ENCODE results near the gene EBF3. TPM values are rescaled to one million over a fixed set of nuclear protein-coding genes. Genes with fewer than 3 reads are reported as not detected.

The EBF3 gene
- total and polyA plus RNA-seq, 2 donors (not counting 3 experiments of a cell fraction or from before 2014, with no cell fraction given): 0.92 to 2.7 TPM

DNA sequence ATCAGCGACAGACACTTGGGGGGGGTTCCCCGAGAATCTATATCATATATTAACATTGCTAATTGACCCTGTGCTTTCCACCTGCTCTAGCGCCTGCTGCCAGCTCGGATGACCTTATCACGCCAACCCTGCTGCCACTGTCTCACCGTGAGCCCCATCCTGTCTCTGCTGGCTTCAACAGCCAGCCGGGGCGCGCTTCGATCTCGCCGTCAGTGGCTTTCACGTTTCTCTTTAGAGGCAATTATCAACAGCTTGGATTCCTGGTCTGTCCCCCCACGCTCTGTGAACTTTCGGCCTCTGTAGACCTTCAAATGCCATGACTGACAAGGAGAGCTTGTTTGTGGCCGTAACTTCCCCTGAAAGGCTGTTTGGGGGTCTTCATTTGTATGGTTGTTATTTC is 123.0 kb downstream of the EBF3 start:
- BruUV-seq (replicated peaks): no TSS peak
- FAIRE-seq: no peak
- no peak for DNase-seq (ENCODE audit: low read depth, low spot score)
- Histone ChIP-seq H3K9me1 (replicated peaks; ENCODE audit: control insufficient read depth, extremely low read depth, insufficient read depth, low read length) (no peaks in the 10 kb centered on the region), H3K36me3 (ENCODE audit: control insufficient read depth in 2 of 2, extremely low read depth in 1 of 2, insufficient read depth in 2 of 2, low read length in 2 of 2) (no peaks in the 10 kb centered on the region), H3K27me3 (ENCODE audit: control insufficient read depth in 2 of 2, insufficient read depth in 2 of 2, low read length in 2 of 2) (no peaks in the 10 kb centered on the region), H3K79me2 (ENCODE audit: control insufficient read depth, insufficient read depth, low read length) (no peaks in the 10 kb centered on the region), H3K27ac (ENCODE audit: insufficient read depth, low read depth, low read length) (no peak overlapping the region), H3K4me1 (ENCODE audit: control insufficient read depth, extremely low read depth, insufficient read depth, low read length) (no peaks in the 10 kb centered on the region), H3K9me3 (replicated peaks; ENCODE audit: control insufficient read depth, insufficient read depth, low read length) (peaks cover 2% of the 10 kb centered on the region), H4K20me1 (replicated peaks; ENCODE audit: control insufficient read depth, extremely low read depth, insufficient read depth, low read length) (no peaks in the 10 kb centered on the region), H2AFZ (ENCODE audit: low read depth, low read length) (no peak overlapping the region), H3K4me3 (replicated peaks in 1 of 3; ENCODE audit: insufficient read depth in 1 of 3, low read depth in 1 of 3, low read length in 3 of 3) (no peak overlapping the region), H3K9ac (replicated peaks; ENCODE audit: extremely low read depth, insufficient read depth, low read length) (no peak overlapping the region), H3K4me2 (ENCODE audit: insufficient read depth, low read length) (no peak overlapping the region)
- dilution Hi-C loops (cut with MboI; ENCODE audit: extremely low pct_ligation_motif_present, low sequenced_read_pairs): no loop called here
- TF ChIP-seq MYC (IDR thresholded peaks at IDR 0.05; ENCODE audit: low read depth, low read length): no peak
- ChIA-PET CTCF (no interaction called here), POLR2A (no interaction called here)
- intact Hi-C loops (cut with micrococcal nuclease): no loop called here

DNA sequence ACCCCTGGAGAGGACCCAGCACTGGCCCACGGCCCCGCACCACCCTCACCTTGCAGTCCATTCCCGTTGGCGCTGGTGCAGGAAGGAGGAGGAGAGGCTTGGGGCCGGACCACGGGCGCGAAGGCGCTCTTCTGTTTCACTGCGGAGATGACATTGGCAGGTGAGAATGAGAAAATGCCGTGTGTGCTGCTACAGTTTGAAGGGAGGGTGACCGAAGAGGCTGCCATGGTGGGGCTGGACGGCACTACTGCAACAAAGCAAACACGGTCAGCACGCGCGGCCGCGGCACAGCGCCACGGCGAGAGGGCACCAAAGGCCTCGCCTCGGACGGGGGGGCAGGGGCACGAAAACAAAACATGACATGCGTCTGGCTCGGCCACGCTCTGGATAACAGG is 123.9 kb downstream of the EBF3 start:
- H3K79me2 ChIP-seq (ENCODE audit: control insufficient read depth, insufficient read depth, low read length): no peaks in the 10 kb centered on the region
- ChIA-PET POLR2A (no interaction called here), CTCF (no interaction called here)
- no peak overlapping the region for H2AFZ ChIP-seq (ENCODE audit: low read depth, low read length)
- H3K4me3 ChIP-seq (replicated peaks in 1 of 3; ENCODE audit: insufficient read depth in 1 of 3, low read depth in 1 of 3, low read length in 3 of 3): no peak overlapping the region
- no peak overlapping the region for H3K4me2 ChIP-seq (ENCODE audit: insufficient read depth, low read length)
- dilution Hi-C loops (cut with MboI; ENCODE audit: extremely low pct_ligation_motif_present, low sequenced_read_pairs) (no loop called here), intact Hi-C loops (cut with micrococcal nuclease) (no loop called here)
- H3K27me3 ChIP-seq (ENCODE audit: control insufficient read depth in 2 of 2, insufficient read depth in 2 of 2, low read length in 2 of 2): no peaks in the 10 kb centered on the region
- no peaks in the 10 kb centered on the region for H3K4me1 ChIP-seq (ENCODE audit: control insufficient read depth, extremely low read depth, insufficient read depth, low read length)
- FAIRE-seq (no peak), DNase-seq (ENCODE audit: low read depth, low spot score) (no peak)
- no peaks in the 10 kb centered on the region for H3K36me3 ChIP-seq (ENCODE audit: control insufficient read depth in 2 of 2, extremely low read depth in 1 of 2, insufficient read depth in 2 of 2, low read length in 2 of 2)
- H3K9me1 ChIP-seq (replicated peaks; ENCODE audit: control insufficient read depth, extremely low read depth, insufficient read depth, low read length): no peaks in the 10 kb centered on the region
- TF ChIP-seq JUN (IDR thresholded peaks at IDR 0.05; ENCODE audit: borderline replicate concordance, insufficient read depth, insufficient read length, low read depth) (no peak), MYC (IDR thresholded peaks at IDR 0.05; ENCODE audit: low read depth, low read length) (no peak), GATA2 (IDR thresholded peaks at IDR 0.05; ENCODE audit: insufficient read depth, insufficient read length, low read depth, low read length) (no peak), FOS (IDR thresholded peaks at IDR 0.05; ENCODE audit: borderline replicate concordance, insufficient read depth, low read length) (no peak)
- peaks cover 2% of the 10 kb centered on the region for H3K9me3 ChIP-seq (replicated peaks; ENCODE audit: control insufficient read depth, insufficient read depth, low read length)
- BruUV-seq (replicated peaks): no TSS peak
- no peak overlapping the region for H3K9ac ChIP-seq (replicated peaks; ENCODE audit: extremely low read depth, insufficient read depth, low read length)
- no peak overlapping the region for H3K27ac ChIP-seq (ENCODE audit: insufficient read depth, low read depth, low read length)
- H4K20me1 ChIP-seq (replicated peaks; ENCODE audit: control insufficient read depth, extremely low read depth, insufficient read depth, low read length): no peaks in the 10 kb centered on the region
